OCI-LY3 (cell line): ENCODE measurements around the gene LPCAT1.

Source experiments
- EZH2phosphoT487 ChIP-seq: fragments of 200-600 bp; shearing (Covaris generic); IDR thresholded peaks from 2 replicates; pipeline ENCODE4 v1.6.1; 2018; ENCODE audit warnings: antibody characterized with exemption, mixed run types, low read depth
- TF ChIP-seq, protein P1 (sequence below): fragments of 200-600, 300-600 bp; sonication (generic); IDR thresholded peaks from 2 replicates; pipeline ENCODE4 v1.5.1; 2014; ENCODE audit warnings: antibody characterized with exemption, low read length, low read depth

DNA sequence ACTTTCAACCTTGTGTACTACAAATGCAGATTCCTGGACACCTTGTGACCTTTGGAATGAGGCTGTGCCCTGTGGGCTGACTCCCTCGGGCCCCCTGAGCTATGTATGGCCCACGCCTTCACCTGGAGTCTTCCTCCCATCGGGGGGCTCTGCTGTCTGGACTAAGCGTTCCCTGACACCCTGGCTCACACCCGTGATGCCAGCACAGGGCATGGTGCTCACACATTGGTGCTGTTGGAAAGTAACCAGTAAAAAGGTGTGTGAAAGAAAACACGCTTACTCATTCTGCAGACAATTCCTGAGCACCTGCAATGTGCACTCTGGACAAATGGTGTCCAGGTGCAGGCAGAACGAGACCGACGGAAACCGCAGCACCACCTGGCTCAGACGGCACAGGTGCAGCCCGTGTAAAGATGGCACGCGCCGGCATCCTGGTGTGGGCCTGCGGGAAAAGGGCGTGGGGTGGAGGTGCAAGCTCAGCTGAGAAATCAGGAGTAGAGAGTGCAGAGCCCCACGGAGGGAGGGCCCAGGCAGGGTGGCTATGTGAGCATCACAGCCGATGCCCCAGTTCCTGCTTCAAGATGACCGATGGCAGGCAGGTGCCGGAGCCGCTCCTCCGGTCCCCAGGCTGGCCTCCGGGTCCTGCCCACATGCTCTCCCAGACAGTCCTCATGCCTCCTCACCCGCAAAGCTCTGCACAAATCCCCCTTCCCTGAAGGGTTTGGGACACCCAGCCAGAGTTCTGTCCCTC lies 11.0 kb downstream of the LPCAT1 start:
- TF ChIP-seq, protein P1, sequence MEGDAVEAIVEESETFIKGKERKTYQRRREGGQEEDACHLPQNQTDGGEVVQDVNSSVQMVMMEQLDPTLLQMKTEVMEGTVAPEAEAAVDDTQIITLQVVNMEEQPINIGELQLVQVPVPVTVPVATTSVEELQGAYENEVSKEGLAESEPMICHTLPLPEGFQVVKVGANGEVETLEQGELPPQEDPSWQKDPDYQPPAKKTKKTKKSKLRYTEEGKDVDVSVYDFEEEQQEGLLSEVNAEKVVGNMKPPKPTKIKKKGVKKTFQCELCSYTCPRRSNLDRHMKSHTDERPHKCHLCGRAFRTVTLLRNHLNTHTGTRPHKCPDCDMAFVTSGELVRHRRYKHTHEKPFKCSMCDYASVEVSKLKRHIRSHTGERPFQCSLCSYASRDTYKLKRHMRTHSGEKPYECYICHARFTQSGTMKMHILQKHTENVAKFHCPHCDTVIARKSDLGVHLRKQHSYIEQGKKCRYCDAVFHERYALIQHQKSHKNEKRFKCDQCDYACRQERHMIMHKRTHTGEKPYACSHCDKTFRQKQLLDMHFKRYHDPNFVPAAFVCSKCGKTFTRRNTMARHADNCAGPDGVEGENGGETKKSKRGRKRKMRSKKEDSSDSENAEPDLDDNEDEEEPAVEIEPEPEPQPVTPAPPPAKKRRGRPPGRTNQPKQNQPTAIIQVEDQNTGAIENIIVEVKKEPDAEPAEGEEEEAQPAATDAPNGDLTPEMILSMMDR, result no peak
- no peak for TF ChIP-seq EZH2phosphoT487
